Raji (cell line): ENCODE data around the gene NDE1.

ENCODE experiments used
- POLR2A ChIP-seq: IDR thresholded peaks from 2 replicates; pipeline ENCODE4 v1.6.1; 2011; ENCODE audit warnings: low read depth, low read length, control low read depth; ENCODE audit not compliant: insufficient read depth

NDE1 gene

GRCh38 chr16:15667091-15667742 lies 17.2 kb downstream of the NDE1 start:
- no peak for TF ChIP-seq POLR2A

- TF ChIP-seq POLR2A: no peak
Measured at GRCh38 chr16:15671530-15672117, 21.6 kb downstream of the NDE1 start.

GRCh38 chr16:15672514-15673167 lies 22.6 kb downstream of the NDE1 start:
- no peak for TF ChIP-seq POLR2A

DNA sequence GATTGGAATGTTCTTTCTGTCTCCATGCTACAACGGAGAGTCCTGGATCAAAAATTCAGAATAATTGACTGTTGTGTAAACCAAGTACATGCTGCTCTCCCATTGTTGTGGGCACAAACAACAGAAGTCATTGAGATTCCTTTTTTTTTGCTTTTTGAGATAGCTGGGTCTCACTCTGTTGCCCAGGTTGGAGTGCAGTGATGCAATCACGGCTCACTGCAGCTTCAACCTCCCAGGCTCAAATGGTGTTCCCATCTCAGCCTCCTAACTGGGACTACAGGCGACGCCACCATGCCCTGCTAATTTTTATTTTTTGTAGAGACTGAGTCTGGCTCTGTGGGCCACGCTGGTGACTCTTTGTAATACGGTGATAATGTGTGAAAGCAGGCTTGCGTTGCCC lies 24.5 kb downstream of the NDE1 start:
- no peak for TF ChIP-seq POLR2A

DNA sequence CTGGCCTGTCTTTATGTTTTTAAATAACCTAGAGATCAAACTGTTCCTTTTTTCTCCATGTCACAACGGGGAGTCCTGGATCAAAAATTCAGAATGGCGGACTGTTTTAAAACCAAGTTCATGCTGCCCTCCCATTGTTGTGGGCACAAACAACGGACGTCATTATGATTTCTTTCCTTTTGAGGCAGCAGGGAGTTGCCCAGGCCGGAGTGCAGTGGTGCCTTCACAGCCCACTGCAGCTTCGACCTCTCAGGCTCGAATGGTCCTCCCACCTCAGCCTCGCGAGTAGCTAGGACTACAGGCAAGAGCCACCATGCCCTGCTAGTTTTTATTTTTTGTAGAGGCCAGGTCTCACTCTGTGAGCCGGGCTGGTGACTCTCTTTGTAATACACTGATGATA lies 26.5 kb downstream of the NDE1 start:
- no peak for TF ChIP-seq POLR2A

DNA sequence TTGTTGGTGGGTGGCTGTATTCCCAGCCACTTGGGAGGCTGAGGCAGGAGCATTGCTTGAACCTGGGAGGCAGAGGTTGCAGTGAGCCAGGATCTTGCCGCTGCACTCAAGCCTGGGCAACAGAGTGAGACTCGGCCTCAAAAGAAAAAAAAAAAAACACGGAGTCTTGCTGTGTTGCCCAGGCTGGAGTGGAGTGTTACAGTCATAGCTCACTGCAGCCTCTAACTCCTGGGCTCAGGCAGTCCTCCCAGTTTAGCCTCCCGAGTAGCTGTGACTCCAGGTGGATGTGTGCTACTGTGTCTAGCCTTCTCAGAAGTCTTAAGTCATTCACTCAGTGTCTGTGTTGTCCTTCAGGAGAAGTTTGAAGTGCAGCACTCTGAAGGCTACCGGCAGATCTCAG lies 27.4 kb downstream of the NDE1 start:
- no peak for TF ChIP-seq POLR2A

GRCh38 chr16:15682105-15682570 lies 32.1 kb downstream of the NDE1 start:
- TF ChIP-seq POLR2A: no peak

DNA sequence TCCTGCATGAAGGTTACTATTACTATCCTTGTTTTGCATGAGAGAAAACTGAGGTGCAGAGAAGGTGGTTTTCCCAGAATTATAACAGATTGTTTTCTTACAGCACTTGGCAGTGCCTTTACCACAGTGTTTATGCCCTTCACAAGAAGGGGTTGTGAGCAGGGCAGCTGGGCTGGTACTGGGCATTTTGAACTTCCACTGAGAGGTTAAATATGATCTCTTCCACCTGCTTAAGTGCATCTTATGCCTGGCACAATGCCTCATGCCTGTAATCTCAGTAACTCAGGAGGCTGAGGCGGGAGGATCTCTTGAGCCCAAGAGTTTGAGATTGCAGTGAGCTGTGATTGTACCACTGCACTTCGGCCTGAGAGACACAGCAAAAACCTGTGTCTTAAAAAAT lies 36.2 kb downstream of the NDE1 start:
- TF ChIP-seq POLR2A: no peak

DNA sequence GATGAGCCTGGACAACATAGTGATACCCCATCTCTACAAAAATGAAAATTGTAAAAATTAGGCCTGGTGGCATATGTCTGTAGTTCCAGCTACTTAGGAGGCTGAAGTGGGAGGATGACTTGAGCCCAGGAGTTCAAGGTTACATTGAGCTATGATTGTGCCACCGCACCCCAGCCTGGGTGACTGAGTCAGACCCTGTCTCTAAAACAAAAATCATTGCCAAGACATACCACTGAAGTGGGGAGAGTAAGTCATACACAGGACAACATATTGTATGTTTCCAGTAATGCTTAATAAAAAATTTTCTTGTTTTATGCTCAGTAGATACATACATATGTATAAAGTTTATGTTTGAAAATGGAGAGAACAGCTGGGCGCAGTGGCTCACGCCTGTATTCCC lies 39.2 kb downstream of the NDE1 start:
- no peak for TF ChIP-seq POLR2A

- no peak for TF ChIP-seq POLR2A
Measured at GRCh38 chr16:15690296-15690695, 40.3 kb downstream of the NDE1 start.

- no peak for TF ChIP-seq POLR2A
Measured at GRCh38 chr16:15691046-15691445, 41.0 kb downstream of the NDE1 start.

DNA sequence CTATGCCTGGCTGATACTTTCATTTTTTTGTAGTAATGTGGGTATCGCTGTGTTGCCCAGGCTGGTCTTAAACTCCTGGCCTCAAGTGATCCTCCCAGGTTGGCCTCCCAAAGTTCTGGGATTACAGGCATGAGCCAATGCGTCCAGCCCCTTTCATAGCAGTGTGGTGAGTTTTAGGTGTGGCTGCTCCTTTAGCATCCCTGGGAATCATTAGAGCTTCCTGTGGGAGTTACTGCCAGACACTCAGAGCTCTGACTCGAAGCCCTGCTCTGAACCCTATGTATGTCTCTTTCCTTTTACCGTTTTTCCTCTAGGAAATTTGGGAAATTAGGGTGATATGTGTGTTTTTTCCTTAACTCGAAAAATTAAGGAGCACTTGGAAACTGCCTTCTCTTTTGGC lies 44.5 kb downstream of the NDE1 start:
- no peak for TF ChIP-seq POLR2A

DNA sequence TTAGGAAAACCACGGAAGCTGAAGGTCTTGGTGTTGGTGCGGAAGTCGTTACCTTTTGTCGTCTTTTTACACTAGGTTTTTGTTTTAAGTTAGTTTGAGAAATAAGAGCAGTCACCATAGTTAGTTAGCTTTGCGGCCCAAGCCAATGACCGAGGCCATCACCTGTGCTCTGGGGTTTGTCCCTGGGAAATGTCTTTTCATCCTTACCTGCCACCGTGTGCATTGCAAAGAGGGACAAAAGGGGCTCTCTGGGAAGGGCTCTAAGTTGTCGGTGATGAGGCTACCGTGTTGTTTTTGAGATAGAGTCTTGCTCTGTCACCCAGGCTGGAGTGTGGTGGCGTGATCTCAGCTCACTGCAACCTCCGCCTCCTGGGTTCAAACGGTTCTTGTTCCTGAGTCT lies 49.8 kb downstream of the NDE1 start:
- no peak for TF ChIP-seq POLR2A

GRCh38 chr16:15701367-15701766 lies 51.3 kb downstream of the NDE1 start:
- no peak for TF ChIP-seq POLR2A

GRCh38 chr16:15701975-15702970 lies 52.2 kb downstream of the NDE1 start:
- TF ChIP-seq POLR2A: no peak
